Erythroblast (primary cell): ENCODE results near the gene GLIS1.

Source experiments
- GATA1 ChIP-seq: IDR thresholded peaks from 2 replicates; pipeline ENCODE4 v1.6.1; 2011; ENCODE audit warnings: low read depth, mild to moderate bottlenecking, control low read depth, low read length, moderate library complexity
- POLR2A ChIP-seq: IDR thresholded peaks from 2 replicates; pipeline ENCODE4 v1.6.1; 2011; ENCODE audit warnings: mild to moderate bottlenecking, low read length

GRCh38 chr1:53514436-53514835 is 224.5 kb downstream of the GLIS1 start:
- TF ChIP-seq POLR2A (no peak), GATA1 (no peak)
